Measurements from ENCODE around the gene GRIK3.

GRCh38 chr1:36938819-36939218 is 95.5 kb downstream of the GRIK3 start:
- TF ChIP-seq YY1 (IDR thresholded peaks at IDR 0.05; ENCODE audit: insufficient read depth, insufficient read length) (no peak), ZNF274 (IDR thresholded peaks at IDR 0.05; ENCODE audit: low read depth, low read length) (no peak), SUZ12 (IDR thresholded peaks at IDR 0.05; ENCODE audit: extremely low read depth, insufficient read depth, insufficient read length) (no peak)

Measured in NT2/D1 (cell line).